Measurements from ENCODE around the gene POLR3E. TPM values are rescaled to one million over a fixed set of nuclear protein-coding genes. Genes with fewer than 3 reads are reported as not detected.

The POLR3E gene
- total RNA-seq, 3 donors from 2014 or later, result 59.0 to 72.4 (median 64.0) TPM

- Histone ChIP-seq H3K4me1 (no peaks in the 10 kb centered on the region), H3K4me3 (no peak overlapping the region), H3K27ac (no peak overlapping the region), H3K27me3 (no peaks in the 10 kb centered on the region), H3K9me3 (no peaks in the 10 kb centered on the region), H3K36me3 (no peaks in the 10 kb centered on the region)
- intact Hi-C loops (cut with DNase I; ENCODE audit: low total_unique reads), result no loop called here
- no peak for DNase-seq (ENCODE audit: low spot score in 2 of 2)
- TF ChIP-seq CTCF (IDR thresholded peaks at IDR 0.05) (no peak), POLR2AphosphoS5 (IDR thresholded peaks at IDR 0.05) (no peak), POLR2A (IDR thresholded peaks at IDR 0.05) (no peak)
These were observed 29.7 kb downstream of the POLR3E start for GRCh38 chr16:22326771-22327445.

- no peaks in the 10 kb centered on the region for H3K36me3 ChIP-seq
- H3K27me3 ChIP-seq, result no peaks in the 10 kb centered on the region
- H3K4me1 ChIP-seq, result no peaks in the 10 kb centered on the region
- intact Hi-C loops (cut with DNase I; ENCODE audit: low total_unique reads), result no loop called here
- no peak overlapping the region for H3K27ac ChIP-seq
- H3K9me3 ChIP-seq, result no peaks in the 10 kb centered on the region
- DNase-seq (ENCODE audit: low spot score in 2 of 2), result no peak
- TF ChIP-seq CTCF (IDR thresholded peaks at IDR 0.05) (no peak), POLR2A (IDR thresholded peaks at IDR 0.05) (no peak), POLR2AphosphoS5 (IDR thresholded peaks at IDR 0.05) (no peak)
- no peak overlapping the region for H3K4me3 ChIP-seq
These were observed 30.2 kb downstream of the POLR3E start for GRCh38 chr16:22327446-22327775.

- H3K36me3 ChIP-seq, result no peaks in the 10 kb centered on the region
- intact Hi-C loops (cut with DNase I; ENCODE audit: low total_unique reads), result no loop called here
- DNase-seq (ENCODE audit: low spot score in 2 of 2), result no peak
- no peaks in the 10 kb centered on the region for H3K27me3 ChIP-seq
- no peaks in the 10 kb centered on the region for H3K9me3 ChIP-seq
- H3K27ac ChIP-seq, result no peak overlapping the region
- no peaks in the 10 kb centered on the region for H3K4me1 ChIP-seq
- TF ChIP-seq POLR2AphosphoS5 (IDR thresholded peaks at IDR 0.05), result no peak
- TF ChIP-seq POLR2A (IDR thresholded peaks at IDR 0.05), result no peak
- no peak for TF ChIP-seq CTCF (IDR thresholded peaks at IDR 0.05)
- H3K4me3 ChIP-seq, result no peak overlapping the region
These were observed 31.0 kb downstream of the POLR3E start for GRCh38 chr16:22328081-22328725.

- Histone ChIP-seq H3K36me3 (no peaks in the 10 kb centered on the region), H3K27me3 (no peaks in the 10 kb centered on the region), H3K9me3 (no peaks in the 10 kb centered on the region), H3K4me3 (no peak overlapping the region), H3K4me1 (no peaks in the 10 kb centered on the region), H3K27ac (no peak overlapping the region)
- DNase-seq (ENCODE audit: low spot score in 2 of 2), result no peak
- TF ChIP-seq CTCF (IDR thresholded peaks at IDR 0.05) (no peak), POLR2A (IDR thresholded peaks at IDR 0.05) (no peak), POLR2AphosphoS5 (IDR thresholded peaks at IDR 0.05) (no peak)
- intact Hi-C loops (cut with DNase I; ENCODE audit: low total_unique reads), result no loop called here
These were observed 32.0 kb downstream of the POLR3E start for GRCh38 chr16:22329199-22329695.

- Histone ChIP-seq H3K27ac (no peak overlapping the region), H3K36me3 (no peaks in the 10 kb centered on the region), H3K4me1 (no peaks in the 10 kb centered on the region), H3K9me3 (no peaks in the 10 kb centered on the region), H3K27me3 (no peaks in the 10 kb centered on the region), H3K4me3 (no peak overlapping the region)
- intact Hi-C loops (cut with DNase I; ENCODE audit: low total_unique reads), result no loop called here
- no peak for DNase-seq (ENCODE audit: low spot score in 2 of 2)
- no peak for TF ChIP-seq CTCF (IDR thresholded peaks at IDR 0.05)
- no peak for TF ChIP-seq POLR2AphosphoS5 (IDR thresholded peaks at IDR 0.05)
These were observed 33.1 kb downstream of the POLR3E start for GRCh38 chr16:22330326-22330725.

All from breast epithelium (tissue), 4 donors.